GM19452 (cell line): ENCODE results near the gene WASF3.

Experiments
- ATAC-seq: cut with Tn5 transposase; IDR thresholded peaks from one replicate; pipeline ENCODE4 v1.9.1; 2021; ENCODE audit not compliant: unreplicated experiment

The WASF3 gene, protein sequence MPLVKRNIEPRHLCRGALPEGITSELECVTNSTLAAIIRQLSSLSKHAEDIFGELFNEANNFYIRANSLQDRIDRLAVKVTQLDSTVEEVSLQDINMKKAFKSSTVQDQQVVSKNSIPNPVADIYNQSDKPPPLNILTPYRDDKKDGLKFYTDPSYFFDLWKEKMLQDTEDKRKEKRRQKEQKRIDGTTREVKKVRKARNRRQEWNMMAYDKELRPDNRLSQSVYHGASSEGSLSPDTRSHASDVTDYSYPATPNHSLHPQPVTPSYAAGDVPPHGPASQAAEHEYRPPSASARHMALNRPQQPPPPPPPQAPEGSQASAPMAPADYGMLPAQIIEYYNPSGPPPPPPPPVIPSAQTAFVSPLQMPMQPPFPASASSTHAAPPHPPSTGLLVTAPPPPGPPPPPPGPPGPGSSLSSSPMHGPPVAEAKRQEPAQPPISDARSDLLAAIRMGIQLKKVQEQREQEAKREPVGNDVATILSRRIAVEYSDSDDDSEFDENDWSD

DNA sequence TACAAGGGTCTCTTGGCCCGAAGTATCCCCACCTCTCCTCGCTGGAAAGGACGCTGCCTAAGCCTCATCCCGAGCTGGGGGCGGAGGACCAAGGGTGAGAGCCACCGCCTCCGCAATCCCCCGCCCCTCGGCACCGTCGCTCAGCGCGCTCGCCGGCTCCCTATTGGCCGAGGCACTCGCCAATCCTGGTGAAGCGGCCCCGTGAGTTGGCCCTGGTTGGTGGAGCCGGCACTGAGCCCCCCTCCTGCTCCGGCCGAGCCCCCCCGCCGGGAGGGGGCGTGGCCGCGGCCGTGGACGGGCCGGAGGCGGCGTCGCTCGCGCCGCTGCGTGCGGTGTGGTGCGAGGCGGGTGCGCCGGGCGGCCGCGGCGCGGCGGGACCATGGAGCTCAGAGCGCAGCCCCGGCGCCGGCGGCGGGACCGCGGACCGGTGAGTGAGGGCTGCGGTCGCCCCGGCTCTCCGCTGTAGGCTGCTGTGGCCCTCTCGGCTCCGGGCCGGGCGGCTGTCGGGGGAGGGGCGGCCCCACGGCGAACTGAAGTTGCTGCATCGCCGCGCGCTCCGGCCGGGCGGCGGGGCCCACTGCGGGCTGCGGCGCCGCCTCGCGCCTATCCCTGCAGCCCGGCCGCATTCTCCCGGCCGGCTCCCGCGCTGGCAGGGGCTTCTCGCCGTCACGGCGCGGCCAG is at the start of gene WASF3:
Gene WASF3 (plus strand): TSS at position 291 of the 681 bp plus-strand sequence. CDS start 84,588 bp downstream, outside the sequence.
- ATAC-seq, result peak; percentile 88

DNA sequence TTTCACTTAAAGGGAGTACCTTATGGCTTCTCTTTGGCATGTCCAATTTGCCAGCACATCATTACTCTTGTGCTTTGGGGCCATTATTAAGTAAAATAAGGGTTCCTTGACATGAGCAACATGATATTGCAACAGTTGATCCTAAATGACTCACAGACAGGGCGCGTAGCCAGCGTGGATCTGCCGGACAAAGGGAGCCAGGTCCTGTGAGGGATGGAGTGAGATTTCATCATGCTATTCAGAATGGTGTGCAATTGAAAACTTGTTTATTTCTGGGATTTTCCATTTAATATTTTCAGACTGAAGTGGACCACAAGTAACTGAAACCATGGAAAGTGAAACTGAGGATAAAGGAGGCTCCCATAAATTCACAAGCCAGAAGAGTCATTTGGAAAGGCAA is 48.6 kb upstream of the WASF3 start:
- ATAC-seq, result no peak

DNA sequence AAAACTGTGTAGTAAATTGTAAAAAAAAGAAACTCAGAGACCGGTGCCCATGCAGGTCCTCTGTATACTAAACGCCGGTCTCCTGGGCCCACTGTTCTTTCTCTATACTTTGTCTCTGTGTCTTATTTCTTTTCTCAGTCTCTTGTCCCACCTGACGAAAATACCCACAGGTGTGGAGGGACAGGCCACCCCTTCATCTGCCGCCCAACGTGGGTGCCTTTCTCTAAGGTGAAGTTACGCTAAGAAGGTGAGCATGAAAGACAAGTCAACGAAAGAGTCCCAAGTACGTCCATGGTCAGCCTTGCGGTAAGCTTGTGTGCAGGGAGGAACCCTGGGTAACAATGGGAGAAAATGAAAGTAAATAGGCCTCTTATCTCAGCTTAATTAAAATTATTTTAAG is 48.0 kb upstream of the WASF3 start:
- no peak for ATAC-seq

DNA sequence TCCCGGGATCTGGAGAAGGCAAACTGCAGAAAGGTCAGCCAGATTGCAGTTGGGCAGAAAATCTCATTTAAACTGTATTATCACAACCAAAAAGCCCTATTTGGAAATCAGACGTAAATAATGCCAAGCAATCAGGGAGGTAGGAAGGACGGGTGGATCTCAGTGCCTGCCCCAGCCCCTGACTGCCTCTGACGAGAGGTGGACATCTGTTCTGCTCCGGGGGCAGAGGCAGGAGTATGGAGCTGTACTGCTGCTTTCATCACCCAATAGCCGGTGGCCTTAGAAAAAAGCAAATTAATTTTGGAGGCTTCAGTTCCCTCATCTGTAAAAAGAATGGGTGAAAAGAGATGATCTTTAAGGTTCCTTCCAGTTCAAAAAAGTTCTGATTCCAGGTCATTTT is 43.6 kb upstream of the WASF3 start:
- no peak for ATAC-seq

DNA sequence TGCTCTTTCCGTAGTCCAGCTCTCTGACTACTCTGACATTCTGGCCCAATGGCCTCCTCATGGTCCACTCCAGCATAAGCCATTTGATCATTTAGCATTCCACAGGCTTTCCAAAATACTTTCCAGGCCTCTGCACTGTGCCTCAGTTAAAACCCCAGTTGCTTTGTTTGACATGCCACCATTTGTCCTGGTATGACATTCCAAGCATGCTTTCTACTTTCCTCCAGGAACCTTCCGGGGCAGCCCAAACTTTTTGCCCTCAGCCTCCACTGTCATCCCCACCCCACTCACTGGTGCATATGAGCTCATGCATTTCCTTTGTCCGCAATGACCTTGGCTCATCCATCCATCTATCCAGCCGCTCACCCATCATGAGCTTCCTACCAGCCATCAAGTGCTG is 41.8 kb upstream of the WASF3 start:
- no peak for ATAC-seq

DNA sequence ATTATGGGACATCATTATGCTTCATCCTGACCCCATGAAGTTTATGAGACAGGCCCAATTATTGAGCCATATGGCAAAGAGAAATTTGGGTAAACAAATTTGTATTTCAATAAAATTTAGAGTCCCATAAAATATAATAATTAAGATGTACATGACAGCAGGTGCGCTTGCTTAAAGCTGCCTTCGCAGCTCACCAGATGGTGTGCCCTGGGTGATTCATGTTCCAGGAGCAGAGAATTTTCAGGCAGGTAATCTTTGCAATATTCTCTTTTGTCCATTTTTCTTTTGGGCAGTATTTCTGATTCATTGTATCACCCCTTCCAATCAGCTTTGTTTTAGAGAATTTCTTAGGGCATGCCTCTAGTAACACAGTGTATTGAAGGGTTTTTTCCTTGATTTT is 39.5 kb upstream of the WASF3 start:
- no peak for ATAC-seq

DNA sequence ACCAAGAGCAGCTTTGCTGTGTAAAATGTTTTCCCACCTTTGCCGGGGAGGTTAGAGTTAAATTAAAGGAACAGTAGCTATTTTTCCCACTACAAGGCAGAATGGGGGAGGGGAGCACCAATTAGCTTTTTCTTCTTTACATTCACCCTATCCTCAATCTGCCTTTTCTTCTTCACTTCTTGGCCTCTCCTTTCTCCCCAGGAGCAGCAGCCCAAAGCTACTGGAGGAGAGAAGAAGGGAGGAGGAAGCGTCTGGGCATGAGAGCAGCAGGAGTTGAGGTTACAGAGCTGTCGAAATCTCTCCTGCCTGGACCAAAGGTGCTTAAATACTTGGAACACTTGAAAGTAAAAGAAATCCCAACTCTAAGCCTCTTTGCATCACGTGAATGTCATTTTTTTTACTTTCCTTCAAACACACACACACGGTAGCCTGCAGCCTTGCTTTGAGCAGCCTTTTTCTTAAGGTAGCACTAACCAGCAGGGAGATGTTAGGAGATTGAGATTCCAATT is 39.0 kb upstream of the WASF3 start:
- ATAC-seq, result no peak

DNA sequence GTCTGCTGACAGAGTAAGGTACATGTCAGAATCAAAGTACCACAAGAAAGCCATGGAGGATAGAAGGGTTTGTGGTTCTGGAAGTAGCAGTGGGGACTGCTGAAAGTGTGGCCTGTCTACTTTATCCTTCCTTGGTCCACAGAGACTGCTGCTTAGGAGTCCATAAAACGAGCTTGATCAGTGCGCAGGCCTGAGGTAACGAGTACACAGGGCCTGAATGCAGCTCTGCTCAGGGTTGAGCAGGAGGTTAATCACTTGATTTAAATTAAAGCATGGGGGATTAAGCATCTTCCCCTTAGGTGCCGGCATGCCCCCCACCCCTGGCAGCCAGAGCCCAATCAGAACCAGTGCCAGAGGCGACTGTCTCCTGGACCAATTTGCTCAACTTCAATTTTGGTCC is 34.9 kb upstream of the WASF3 start:
- no peak for ATAC-seq

DNA sequence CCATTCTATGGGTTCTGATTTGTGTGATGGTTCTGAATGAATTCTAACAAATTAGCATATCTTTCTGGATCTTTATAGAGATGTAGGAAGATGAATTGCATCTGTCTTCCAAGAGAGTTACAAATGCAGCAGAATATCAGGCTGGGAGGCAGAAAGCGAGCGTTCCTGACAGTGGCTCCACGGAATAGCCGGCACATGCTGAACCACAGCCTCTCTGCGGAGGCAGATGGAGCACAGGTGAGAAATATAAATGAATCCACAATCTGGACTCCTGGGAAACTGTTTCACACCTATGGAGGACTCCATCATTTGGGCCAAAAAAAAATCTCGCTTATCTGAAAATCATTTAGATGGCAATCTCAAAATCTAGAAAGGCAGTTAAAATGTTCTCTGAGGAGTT is 34.5 kb upstream of the WASF3 start:
- ATAC-seq, result no peak

DNA sequence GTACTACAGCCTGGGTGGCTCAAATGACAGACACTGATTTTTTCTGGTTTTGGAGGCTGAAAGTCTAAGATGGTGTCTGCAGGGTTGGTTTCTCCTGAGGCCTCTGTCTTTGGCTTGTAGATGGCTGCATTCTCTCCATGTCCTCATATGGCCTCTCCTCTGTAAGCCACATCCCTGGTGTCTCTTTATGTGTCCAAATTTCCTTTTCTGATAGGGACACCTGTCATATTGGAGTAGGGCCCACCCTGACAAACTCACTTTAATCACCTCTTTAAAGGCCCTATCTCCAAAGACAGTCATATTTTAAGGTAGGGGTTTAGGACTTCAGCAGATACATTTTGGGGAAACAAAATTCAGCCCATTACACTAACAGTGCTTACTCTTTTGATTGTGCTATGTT is 32.0 kb upstream of the WASF3 start:
- no peak for ATAC-seq

DNA sequence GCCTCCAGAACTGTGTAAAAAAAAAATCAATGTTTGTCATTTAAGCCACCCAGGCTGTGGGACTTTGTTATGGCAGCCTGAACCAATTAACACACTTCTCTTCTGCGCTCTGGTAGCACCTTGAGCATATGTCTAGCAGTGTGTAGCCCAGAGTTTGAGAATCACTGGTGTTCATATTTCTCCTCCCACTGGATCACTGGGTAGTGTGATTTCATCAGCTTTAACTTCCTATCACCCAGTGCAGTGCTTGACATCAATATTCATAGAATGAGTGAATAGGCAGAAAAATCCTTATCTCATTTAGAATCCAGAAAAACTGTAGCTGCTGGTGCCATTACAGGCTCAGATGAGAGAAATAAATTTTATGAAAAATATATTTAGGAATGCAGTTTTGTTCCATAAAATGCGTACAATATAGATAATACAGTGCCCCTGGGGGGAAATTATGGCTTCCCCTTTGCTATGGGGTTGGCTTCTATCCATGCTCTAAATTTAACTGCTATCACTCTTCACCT is 30.7 kb upstream of the WASF3 start:
- ATAC-seq, result no peak

DNA sequence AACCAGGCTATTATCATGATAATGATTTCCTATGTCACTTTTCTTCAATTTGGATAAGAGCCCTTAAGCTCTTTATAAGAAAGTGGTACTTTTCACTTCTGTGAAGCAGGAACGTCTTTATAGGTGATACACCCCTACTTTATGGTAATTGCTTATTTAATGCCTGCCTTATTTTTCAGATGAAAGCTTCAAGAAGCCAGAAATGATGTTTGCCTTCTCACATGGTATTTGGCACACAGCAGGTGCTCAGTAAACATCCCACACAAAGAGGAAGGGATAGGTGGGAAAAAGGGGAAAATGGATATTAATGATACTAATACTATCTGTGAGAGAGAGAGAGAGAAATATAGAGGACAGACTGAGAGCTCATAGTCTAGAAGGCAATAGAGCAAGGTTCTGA is 29.0 kb upstream of the WASF3 start:
- no peak for ATAC-seq

DNA sequence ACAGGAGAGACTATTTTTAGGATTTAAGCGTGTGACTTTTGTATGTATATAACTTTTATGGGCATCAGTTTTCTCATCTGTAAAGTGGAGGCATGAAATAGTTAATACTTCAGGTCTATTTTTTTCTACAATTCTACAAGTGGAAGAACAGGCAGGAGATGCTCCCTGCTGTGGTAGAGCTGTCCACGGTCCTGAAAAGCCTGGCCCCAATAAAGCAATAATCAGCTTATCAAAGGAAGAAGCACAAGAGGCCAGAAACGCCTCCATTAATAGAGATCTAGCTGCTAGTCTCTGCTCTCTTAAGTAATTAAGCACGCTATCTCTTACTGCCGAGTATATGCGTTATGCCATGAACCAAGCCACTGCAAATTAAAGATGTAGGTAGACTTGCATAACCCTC is 28.0 kb upstream of the WASF3 start:
- no peak for ATAC-seq

DNA sequence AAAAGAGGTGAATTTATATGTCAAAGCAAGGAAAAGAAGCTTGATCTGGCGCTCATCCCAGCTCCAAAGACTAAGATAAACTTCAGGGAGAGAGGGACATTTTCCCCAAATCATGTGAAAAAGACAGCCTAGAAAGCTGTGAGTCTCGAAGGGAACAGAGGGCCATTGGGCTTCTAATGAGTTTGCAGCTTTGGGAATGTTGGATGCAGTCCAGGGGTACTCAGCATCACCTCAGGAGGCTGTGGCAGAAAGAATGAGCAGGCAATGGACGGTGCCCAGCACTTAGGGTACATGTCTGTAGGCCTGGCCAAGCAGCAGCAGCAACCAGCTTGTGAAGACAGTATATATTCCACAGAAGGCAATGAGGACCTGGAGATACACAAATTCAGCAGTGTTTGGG is 25.7 kb upstream of the WASF3 start:
- ATAC-seq, result no peak

DNA sequence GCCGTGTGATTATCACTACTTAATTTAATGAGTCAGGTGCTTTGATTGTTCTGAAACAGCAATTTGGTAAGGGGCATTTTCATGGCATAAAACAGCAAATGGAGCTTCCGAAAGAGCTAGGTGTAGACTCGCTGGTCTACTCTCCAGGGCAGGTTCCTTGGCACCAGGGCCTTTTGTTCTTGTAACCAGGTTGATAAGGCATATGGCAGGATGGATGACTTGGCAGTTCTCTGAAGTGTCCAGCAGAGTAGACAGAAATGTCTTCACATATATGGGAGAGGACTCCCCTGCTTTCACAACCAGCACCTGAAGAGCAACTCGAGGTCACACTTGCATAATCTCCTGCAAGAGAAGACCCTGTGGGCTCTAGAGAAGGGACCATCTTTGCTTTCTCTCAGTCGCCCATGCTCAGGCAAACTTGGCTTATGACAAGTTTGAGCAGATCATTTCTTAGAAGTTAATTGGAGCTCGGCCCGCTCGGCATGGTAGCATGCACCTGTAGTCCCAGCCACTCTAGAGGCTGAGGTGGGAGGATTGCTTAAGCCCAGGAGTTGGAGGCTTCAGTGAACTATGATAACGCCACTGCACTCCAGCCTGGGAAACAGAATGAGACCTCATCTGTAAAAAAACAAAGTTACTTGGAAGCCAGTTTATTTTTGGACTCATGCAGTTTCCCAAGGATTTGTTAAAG is 23.3 kb upstream of the WASF3 start:
- ATAC-seq, result no peak

DNA sequence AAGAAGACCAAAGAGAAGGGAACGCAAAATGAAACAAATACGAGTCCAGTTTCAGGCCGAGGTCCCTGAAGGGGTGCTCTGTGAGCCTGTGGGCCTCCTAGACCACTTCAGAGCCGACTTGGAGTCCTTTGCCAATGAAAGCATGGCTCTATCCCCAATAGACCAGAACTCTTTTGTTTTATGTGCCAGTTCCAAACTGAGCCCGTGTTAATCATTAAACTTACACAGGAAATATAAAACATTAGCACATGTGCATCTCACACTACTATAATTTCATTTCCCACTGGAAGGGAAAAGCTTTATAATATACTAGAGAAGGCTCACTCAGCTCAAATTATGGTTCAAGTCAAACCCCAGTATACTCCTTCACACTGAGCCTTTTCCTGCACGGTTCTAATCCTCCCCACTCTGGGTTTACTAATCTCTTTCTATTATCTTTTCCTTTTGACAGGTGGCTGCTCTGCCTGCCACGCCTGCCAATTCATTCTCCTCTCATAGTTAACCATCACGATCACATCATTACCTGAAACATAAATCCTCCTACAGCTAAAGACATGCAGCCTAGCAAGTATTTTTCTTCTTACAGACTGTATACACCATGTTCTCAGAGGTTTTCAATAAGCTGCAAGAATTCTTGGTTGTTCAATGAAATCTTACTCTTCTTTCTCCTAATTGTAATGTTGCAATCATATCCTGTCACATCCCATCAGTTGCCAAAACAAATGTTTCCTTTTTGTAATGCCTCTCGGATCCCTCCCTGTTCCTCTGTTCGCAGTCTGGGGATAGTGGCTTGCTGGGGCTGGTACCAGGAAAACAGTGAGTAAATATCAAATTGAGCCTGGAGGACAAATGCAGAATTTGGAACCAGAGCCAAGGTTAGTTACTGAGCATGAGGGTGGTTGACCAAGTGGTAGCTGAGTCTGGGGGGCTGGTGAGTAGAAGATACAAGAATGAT is 18.8 kb upstream of the WASF3 start:
- no peak for ATAC-seq

DNA sequence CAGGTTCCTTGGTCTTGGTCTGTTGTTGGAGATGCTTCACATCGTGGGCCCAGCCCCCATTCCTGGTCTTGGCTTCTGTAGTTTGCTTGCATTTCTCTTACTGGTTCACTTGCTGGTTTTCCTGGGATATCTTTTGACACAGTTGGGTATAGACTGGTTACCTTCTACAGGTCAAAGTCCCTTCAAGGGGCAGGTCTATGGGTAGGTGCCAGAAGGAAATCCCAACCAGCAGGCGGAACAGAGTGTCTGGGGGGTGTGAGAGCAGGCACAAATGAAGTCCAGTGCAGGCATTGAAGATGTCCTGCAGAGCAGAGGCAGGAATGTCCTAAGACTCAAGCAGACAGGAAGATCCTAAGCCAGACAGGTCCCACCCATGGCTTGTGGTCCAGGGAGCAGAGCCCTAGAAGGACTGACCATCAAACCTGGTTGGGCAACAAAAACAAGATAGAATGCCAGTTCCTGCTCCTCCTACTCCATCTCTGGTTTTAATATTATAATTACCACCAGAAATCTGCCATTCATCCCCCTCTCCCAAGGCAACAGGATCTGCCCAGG is 17.7 kb upstream of the WASF3 start:
- no peak for ATAC-seq

DNA sequence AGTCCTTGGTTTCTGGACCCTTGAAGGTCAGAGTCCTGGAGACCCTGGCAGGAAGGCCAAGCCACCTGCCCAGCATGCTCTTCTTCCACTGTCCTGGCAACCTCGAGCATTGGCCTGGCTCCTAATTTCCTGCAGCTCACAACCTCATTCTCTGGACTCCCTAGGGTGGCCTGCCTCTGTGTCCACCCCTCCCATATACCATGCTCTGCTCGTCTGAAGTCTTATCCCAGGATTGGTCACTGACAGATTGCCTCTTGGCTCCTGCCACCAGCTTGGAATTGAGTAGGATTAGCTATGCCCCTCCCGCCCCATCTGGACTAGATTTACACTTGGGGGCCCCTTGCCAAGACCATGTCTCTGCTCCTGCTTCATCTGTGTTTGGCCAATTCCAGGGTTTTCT is 17.1 kb upstream of the WASF3 start:
- ATAC-seq, result no peak

DNA sequence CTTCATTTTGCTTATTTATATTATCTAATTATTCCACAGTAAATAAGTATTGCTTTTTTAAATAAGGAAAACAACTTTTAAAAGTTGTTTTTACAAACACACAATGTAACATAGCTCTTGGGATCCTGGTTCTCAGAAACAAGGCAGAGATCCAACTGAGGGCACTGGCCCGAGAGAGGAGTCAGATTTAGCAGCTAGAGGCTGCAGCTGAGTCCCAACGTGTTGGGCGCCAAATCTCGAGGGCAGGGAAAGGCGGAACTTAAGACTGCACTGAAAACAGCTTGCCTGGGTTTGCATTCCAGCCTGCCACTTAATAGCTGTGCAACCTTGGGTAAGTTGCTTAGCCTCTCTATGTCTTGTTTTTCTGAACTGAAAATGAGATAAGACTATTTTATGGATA is 16.4 kb upstream of the WASF3 start:
- no peak for ATAC-seq
